Endothelial cell (in vitro differentiated cells): ENCODE results near the gene TSHZ3. TPM values are rescaled to one million over a fixed set of nuclear protein-coding genes. Genes with fewer than 3 reads are reported as not detected.

ENCODE experiments used
- DNase-seq: peaks from one replicate; pipeline ENCODE4 v3.0.0; 2021; ENCODE audit warnings: low spot score
- H3K27ac Mint-ChIP-seq: one replicate; pipeline ENCODE4 v1.8.0; 2021; ENCODE audit warnings: mixed read lengths, inconsistent platforms; ENCODE audit not compliant: unreplicated experiment
- H3K27me3 Mint-ChIP-seq: one replicate; pipeline ENCODE4 v1.8.0; 2021; ENCODE audit warnings: mild to moderate bottlenecking, moderate library complexity, mixed read lengths, inconsistent platforms; ENCODE audit not compliant: unreplicated experiment
- H3K36me3 Mint-ChIP-seq: one replicate; pipeline ENCODE4 v1.8.0; 2021; ENCODE audit warnings: mild to moderate bottlenecking, low read depth, mixed read lengths, inconsistent platforms; ENCODE audit not compliant: unreplicated experiment
- H3K4me1 Mint-ChIP-seq: one replicate; pipeline ENCODE4 v1.8.0; 2021; ENCODE audit warnings: mild to moderate bottlenecking, mixed read lengths, inconsistent platforms; ENCODE audit not compliant: unreplicated experiment
- H3K4me3 Mint-ChIP-seq: one replicate; pipeline ENCODE4 v1.8.0; 2021; ENCODE audit warnings: mild to moderate bottlenecking, mixed read lengths, inconsistent platforms; ENCODE audit not compliant: unreplicated experiment
- H3K9me3 Mint-ChIP-seq: one replicate; pipeline ENCODE4 v1.8.0; 2021; ENCODE audit warnings: mixed read lengths, inconsistent platforms; ENCODE audit not compliant: unreplicated experiment
- CTCF ChIP-seq: fragments of 200-600 bp; sonication (generic); IDR thresholded peaks from one replicate; pipeline ENCODE4 v1.5.0; 2021; ENCODE audit warnings: antibody characterized with exemption; ENCODE audit not compliant: unreplicated experiment
- total RNA-seq: library from RNA; stranded (reverse); fragmentation: NEBNext Ultra II Directional; extraction: Animal tissue kit (Norgen Biotek cat#: 25700); gene quantifications from one replicate; pipeline ENCODE4 v1.2.1, GENCODE V29; 2021; ENCODE audit not compliant: unreplicated experiment

The TSHZ3 gene
- total RNA-seq, 1 donor from 2014 or later = 12.3 TPM

DNA sequence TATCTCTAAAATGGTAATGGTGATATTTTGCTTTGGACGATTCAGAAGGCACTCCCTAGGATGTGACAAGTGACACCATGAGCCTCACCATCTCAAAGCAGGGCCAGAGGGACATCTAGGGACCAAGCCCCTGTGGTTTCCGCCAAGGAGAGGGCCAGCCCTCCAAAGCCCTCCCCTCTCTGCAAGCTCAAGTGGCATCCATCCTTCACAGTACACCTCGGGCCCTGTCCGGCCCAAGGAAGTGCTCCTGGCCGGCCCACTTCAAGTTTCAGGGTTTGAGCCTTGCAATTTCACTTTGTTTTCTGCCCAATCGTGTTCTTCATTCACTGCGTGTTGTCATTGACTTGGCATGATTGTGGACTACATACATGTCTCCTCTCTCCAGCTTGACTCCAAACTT, 82.5 kb downstream of the TSHZ3 start:
- no peak overlapping the region for H3K4me3 Mint-ChIP-seq
- DNase-seq = no peak
- H3K9me3 Mint-ChIP-seq = no peaks in the 10 kb centered on the region
- H3K27me3 Mint-ChIP-seq = no peaks in the 10 kb centered on the region
- no peaks in the 10 kb centered on the region for H3K36me3 Mint-ChIP-seq
- no peak for TF ChIP-seq CTCF
- H3K4me1 Mint-ChIP-seq = no peaks in the 10 kb centered on the region
- no peak overlapping the region for H3K27ac Mint-ChIP-seq

- no peaks in the 10 kb centered on the region for H3K27me3 Mint-ChIP-seq
Observed at GRCh38 chr19:31266196-31266595, 83.0 kb downstream of the TSHZ3 start.

GRCh38 chr19:31264041-31264778, 85.0 kb downstream of the TSHZ3 start:
- TF ChIP-seq CTCF = no peak
- no peak for DNase-seq
- Mint-ChIP-seq H3K36me3 (no peaks in the 10 kb centered on the region), H3K4me1 (no peaks in the 10 kb centered on the region), H3K9me3 (no peaks in the 10 kb centered on the region), H3K27ac (no peak overlapping the region), H3K27me3 (no peaks in the 10 kb centered on the region), H3K4me3 (no peak overlapping the region)

More at GRCh38 chr19:31266196-31266595, 83.0 kb downstream of the TSHZ3 start:
- no peak for DNase-seq
- Mint-ChIP-seq H3K4me3 (no peak overlapping the region), H3K27ac (no peak overlapping the region), H3K9me3 (no peaks in the 10 kb centered on the region), H3K36me3 (no peaks in the 10 kb centered on the region), H3K4me1 (no peaks in the 10 kb centered on the region)
- TF ChIP-seq CTCF = no peak

GRCh38 chr19:31263328-31263727, 85.9 kb downstream of the TSHZ3 start:
- H3K27me3 Mint-ChIP-seq = no peaks in the 10 kb centered on the region
- no peak for DNase-seq
- H3K36me3 Mint-ChIP-seq = no peaks in the 10 kb centered on the region
- no peaks in the 10 kb centered on the region for H3K9me3 Mint-ChIP-seq
- H3K4me1 Mint-ChIP-seq = peaks cover 7% of the 10 kb centered on the region
- no peak for TF ChIP-seq CTCF
- H3K27ac Mint-ChIP-seq = no peak overlapping the region
- H3K4me3 Mint-ChIP-seq = no peak overlapping the region

GRCh38 chr19:31262725-31263191, 86.5 kb downstream of the TSHZ3 start:
- Mint-ChIP-seq H3K4me3 (no peak overlapping the region), H3K27ac (no peak overlapping the region)
- DNase-seq = no peak

More at GRCh38 chr19:31262725-31263191, 86.5 kb downstream of the TSHZ3 start:
- no peaks in the 10 kb centered on the region for H3K9me3 Mint-ChIP-seq
- no peaks in the 10 kb centered on the region for H3K36me3 Mint-ChIP-seq
- no peaks in the 10 kb centered on the region for H3K27me3 Mint-ChIP-seq
- H3K4me1 Mint-ChIP-seq = peaks cover 8% of the 10 kb centered on the region
- TF ChIP-seq CTCF = no peak
